A673 (cell line): ENCODE results near the gene HOXA3.

Source experiments
- CTCF ChIP-seq: fragments of 300-800, 200-600 bp; sonication (generic); conservative IDR thresholded peaks from 2 replicates; pipeline ENCODE4 v1.5.1; 2017; ENCODE audit warnings: low read depth, mild to moderate bottlenecking, antibody characterized with exemption, low read length, moderate library complexity, mixed read lengths
- EZH2 ChIP-seq: fragments of 200-600 bp; sonication (generic); IDR thresholded peaks from 2 replicates; pipeline ENCODE4 v1.6.1; 2017; ENCODE audit warnings: borderline replicate concordance, low read depth, mild to moderate bottlenecking, mixed read lengths, antibody characterized with exemption, low read length; ENCODE audit not compliant: poor library complexity, severe bottlenecking

DNA sequence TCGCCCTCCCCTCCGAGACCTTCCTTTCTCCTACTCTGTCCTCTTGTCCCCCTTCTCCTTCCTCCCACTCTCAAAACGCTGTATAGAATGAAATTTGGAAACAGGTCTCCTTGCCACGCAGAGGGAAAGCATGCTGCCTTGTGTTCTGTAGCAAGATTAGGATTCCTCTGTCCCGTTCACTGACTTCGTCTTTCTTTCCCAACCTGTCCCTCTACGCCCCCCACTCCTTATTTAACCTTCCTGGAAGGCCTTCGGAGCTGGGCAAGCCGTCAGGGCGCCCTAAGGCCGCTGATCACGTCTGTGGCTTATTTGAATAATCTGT is 11.6 kb upstream of the HOXA3 start:
- TF ChIP-seq CTCF (no peak), EZH2 (no peak)
